ENCODE results near the gene PGAM1.

The PGAM1 gene

GRCh38 chr10:97450828-97451227, 24.8 kb downstream of the PGAM1 start:
- Histone ChIP-seq H3K9me3 (ENCODE audit: insufficient read depth, low read depth, low read length) (no peaks in the 10 kb centered on the region), H2BK5ac (ENCODE audit: low read depth, low read length, poor library complexity) (no peak overlapping the region), H3K27me3 (ENCODE audit: insufficient read depth, low read length) (no peaks in the 10 kb centered on the region), H3K23ac (ENCODE audit: low read length) (no peak overlapping the region), H3K4me1 (ENCODE audit: control insufficient read depth in 1 of 2, insufficient read depth in 2 of 2, low read length in 2 of 2) (peaks cover 12 to 27% of the 10 kb centered on the region in 2 experiments), H3K18ac (ENCODE audit: low read length) (no peak overlapping the region), H2BK12ac (ENCODE audit: low read length) (no peak overlapping the region), H2BK120ac (ENCODE audit: insufficient read depth, low read length, poor library complexity) (no peak overlapping the region), H4K12ac (ENCODE audit: low read depth, low read length) (no peak overlapping the region), H2AFZ (ENCODE audit: insufficient read depth, low read length, poor library complexity) (no peak overlapping the region), H3K14ac (ENCODE audit: low read length) (no peak overlapping the region), H4K91ac (ENCODE audit: low read depth, low read length) (no peak overlapping the region), H2AK5ac (ENCODE audit: low read length) (no peak overlapping the region), H3K4me2 (ENCODE audit: low read length) (no peak overlapping the region), H3K4me3 (ENCODE audit: low read depth, low read length) (no peak overlapping the region), H3K79me1 (ENCODE audit: low read length) (peaks cover 4% of the 10 kb centered on the region), H3K27ac (ENCODE audit: low read depth, low read length) (no peak overlapping the region), H3K4ac (ENCODE audit: low read depth, low read length) (no peak overlapping the region), H3K36me3 (ENCODE audit: control insufficient read depth in 1 of 2, insufficient read depth in 2 of 2, low read length in 2 of 2) (peaks cover 20 to 29% of the 10 kb centered on the region in 2 experiments), H3K79me2 (ENCODE audit: control insufficient read depth, insufficient read depth, low read length, poor library complexity) (peaks cover 4% of the 10 kb centered on the region), H4K8ac (ENCODE audit: low read depth, low read length) (no peak overlapping the region), H3K9ac (ENCODE audit: low read length) (no peak overlapping the region)
- no CpG with 5 or more reads among the region's 2 CpGs for WGBS (ENCODE audit: extremely low coverage, insufficient coverage, insufficient read length)
- no peak for DNase-seq

- no peak overlapping the region for H2AFZ ChIP-seq (ENCODE audit: insufficient read depth, low read length, poor library complexity)
- no peak overlapping the region for H2BK12ac ChIP-seq (ENCODE audit: low read length)
- H3K4me2 ChIP-seq (ENCODE audit: low read length): no peak overlapping the region
These were observed 25.6 kb downstream of the PGAM1 start for GRCh38 chr10:97451605-97452004.

GRCh38 chr10:97452352-97452751, 26.4 kb downstream of the PGAM1 start:
- Histone ChIP-seq H3K4me2 (ENCODE audit: low read length) (no peak overlapping the region), H3K18ac (ENCODE audit: low read length) (no peak overlapping the region), H3K23ac (ENCODE audit: low read length) (no peak overlapping the region), H3K4me3 (ENCODE audit: low read depth, low read length) (no peak overlapping the region), H3K27me3 (ENCODE audit: insufficient read depth, low read length) (no peaks in the 10 kb centered on the region), H2BK5ac (ENCODE audit: low read depth, low read length, poor library complexity) (no peak overlapping the region), H3K9ac (ENCODE audit: low read length) (no peak overlapping the region), H2AK5ac (ENCODE audit: low read length) (no peak overlapping the region), H2BK120ac (ENCODE audit: insufficient read depth, low read length, poor library complexity) (no peak overlapping the region), H2AFZ (ENCODE audit: insufficient read depth, low read length, poor library complexity) (no peak overlapping the region), H3K27ac (ENCODE audit: low read depth, low read length) (no peak overlapping the region), H3K14ac (ENCODE audit: low read length) (no peak overlapping the region), H4K12ac (ENCODE audit: low read depth, low read length) (no peak overlapping the region), H2BK12ac (ENCODE audit: low read length) (no peak overlapping the region), H4K91ac (ENCODE audit: low read depth, low read length) (no peak overlapping the region), H3K9me3 (ENCODE audit: insufficient read depth, low read depth, low read length) (no peaks in the 10 kb centered on the region), H3K79me2 (ENCODE audit: control insufficient read depth, insufficient read depth, low read length, poor library complexity) (no peaks in the 10 kb centered on the region), H3K79me1 (ENCODE audit: low read length) (no peaks in the 10 kb centered on the region), H3K4me1 (ENCODE audit: control insufficient read depth in 1 of 2, insufficient read depth in 2 of 2, low read length in 2 of 2) (peaks cover 12 to 22% of the 10 kb centered on the region in 2 experiments), H4K8ac (ENCODE audit: low read depth, low read length) (no peak overlapping the region), H3K4ac (ENCODE audit: low read depth, low read length) (no peak overlapping the region), H3K36me3 (ENCODE audit: control insufficient read depth in 1 of 2, insufficient read depth in 2 of 2, low read length in 2 of 2) (peaks cover 29 to 42% of the 10 kb centered on the region in 2 experiments)
- no peak for DNase-seq
- no CpG with 5 or more reads among the region's 6 CpGs for WGBS (ENCODE audit: extremely low coverage, insufficient coverage, insufficient read length)

More at GRCh38 chr10:97451605-97452004, 25.6 kb downstream of the PGAM1 start:
- Histone ChIP-seq H3K9me3 (ENCODE audit: insufficient read depth, low read depth, low read length) (no peaks in the 10 kb centered on the region), H3K27me3 (ENCODE audit: insufficient read depth, low read length) (no peaks in the 10 kb centered on the region), H3K9ac (ENCODE audit: low read length) (no peak overlapping the region), H3K4ac (ENCODE audit: low read depth, low read length) (no peak overlapping the region), H3K79me2 (ENCODE audit: control insufficient read depth, insufficient read depth, low read length, poor library complexity) (no peaks in the 10 kb centered on the region), H4K8ac (ENCODE audit: low read depth, low read length) (no peak overlapping the region), H3K4me3 (ENCODE audit: low read depth, low read length) (no peak overlapping the region), H2AK5ac (ENCODE audit: low read length) (no peak overlapping the region), H3K4me1 (ENCODE audit: control insufficient read depth in 1 of 2, insufficient read depth in 2 of 2, low read length in 2 of 2) (peaks cover 12 to 27% of the 10 kb centered on the region in 2 experiments), H2BK120ac (ENCODE audit: insufficient read depth, low read length, poor library complexity) (no peak overlapping the region), H4K91ac (ENCODE audit: low read depth, low read length) (no peak overlapping the region), H3K36me3 (ENCODE audit: control insufficient read depth in 1 of 2, insufficient read depth in 2 of 2, low read length in 2 of 2) (peaks cover 22 to 35% of the 10 kb centered on the region in 2 experiments), H3K79me1 (ENCODE audit: low read length) (no peaks in the 10 kb centered on the region), H3K23ac (ENCODE audit: low read length) (no peak overlapping the region), H3K27ac (ENCODE audit: low read depth, low read length) (no peak overlapping the region), H3K14ac (ENCODE audit: low read length) (no peak overlapping the region), H3K18ac (ENCODE audit: low read length) (no peak overlapping the region), H2BK5ac (ENCODE audit: low read depth, low read length, poor library complexity) (no peak overlapping the region), H4K12ac (ENCODE audit: low read depth, low read length) (no peak overlapping the region)
- no peak for DNase-seq
- WGBS (ENCODE audit: extremely low coverage, insufficient coverage, insufficient read length): no CpG with 5 or more reads among the region's 17 CpGs

GRCh38 chr10:97454330-97455036, 28.5 kb downstream of the PGAM1 start:
- H2BK5ac ChIP-seq (ENCODE audit: low read depth, low read length, poor library complexity): no peak overlapping the region
- H3K79me1 ChIP-seq (ENCODE audit: low read length): no peaks in the 10 kb centered on the region
- no peaks in the 10 kb centered on the region for H3K9me3 ChIP-seq (ENCODE audit: insufficient read depth, low read depth, low read length)
- peaks cover 47 to 61% of the 10 kb centered on the region in 2 experiments for H3K36me3 ChIP-seq (ENCODE audit: control insufficient read depth in 1 of 2, insufficient read depth in 2 of 2, low read length in 2 of 2)
- no peak overlapping the region for H2BK12ac ChIP-seq (ENCODE audit: low read length)
- no peaks in the 10 kb centered on the region for H3K27me3 ChIP-seq (ENCODE audit: insufficient read depth, low read length)
- H2AK5ac ChIP-seq (ENCODE audit: low read length): no peak overlapping the region
- H3K23ac ChIP-seq (ENCODE audit: low read length): no peak overlapping the region
- H3K18ac ChIP-seq (ENCODE audit: low read length): no peak overlapping the region
- no peak overlapping the region for H2BK120ac ChIP-seq (ENCODE audit: insufficient read depth, low read length, poor library complexity)
- H3K14ac ChIP-seq (ENCODE audit: low read length): no peak overlapping the region
- H3K79me2 ChIP-seq (ENCODE audit: control insufficient read depth, insufficient read depth, low read length, poor library complexity): no peaks in the 10 kb centered on the region
- peaks cover 12 to 21% of the 10 kb centered on the region in 2 experiments for H3K4me1 ChIP-seq (ENCODE audit: control insufficient read depth in 1 of 2, insufficient read depth in 2 of 2, low read length in 2 of 2)
- H4K91ac ChIP-seq (ENCODE audit: low read depth, low read length): no peak overlapping the region
- H3K9ac ChIP-seq (ENCODE audit: low read length): no peak overlapping the region
- H4K8ac ChIP-seq (ENCODE audit: low read depth, low read length): no peak overlapping the region
- no peak overlapping the region for H3K4me2 ChIP-seq (ENCODE audit: low read length)
- H3K4me3 ChIP-seq (ENCODE audit: low read depth, low read length): no peak overlapping the region
- H2AFZ ChIP-seq (ENCODE audit: insufficient read depth, low read length, poor library complexity): no peak overlapping the region
- H3K27ac ChIP-seq (ENCODE audit: low read depth, low read length): no peak overlapping the region
- H3K4ac ChIP-seq (ENCODE audit: low read depth, low read length): no peak overlapping the region
- no peak overlapping the region for H4K12ac ChIP-seq (ENCODE audit: low read depth, low read length)
- DNase-seq: no peak
- no CpG with 5 or more reads among the region's 3 CpGs for WGBS (ENCODE audit: extremely low coverage, insufficient coverage, insufficient read length)
